Mammary epithelial cell (primary cell): Measurements from ENCODE around the gene F11.

ENCODE experiments used
- CTCF ChIP-seq, 2 donors: IDR thresholded peaks in 1 of 2; conservative IDR thresholded peaks in 1 of 2; 2 replicates each; pipeline ENCODE4 v1.5.1; 2011 to 2012; ENCODE audit warnings: inconsistent platforms in 2 of 2, low read length in 2 of 2, mild to moderate bottlenecking in 2 of 2, control low read depth in 1 of 2, low read depth in 1 of 2; ENCODE audit not compliant: insufficient read depth in 1 of 2; ENCODE audit errors: extremely low read depth in 1 of 2
- EZH2 ChIP-seq: IDR thresholded peaks from 2 replicates; pipeline ENCODE4 v1.6.1; 2012; ENCODE audit warnings: low read length, inconsistent platforms, borderline replicate concordance

GRCh38 chr4:186283311-186283710 is 17.3 kb downstream of the F11 start:
- no peak for TF ChIP-seq CTCF (conservative IDR thresholded peaks at IDR 0.05 in 1 of 2, IDR thresholded peaks at IDR 0.05 in 1 of 2; ENCODE audit: extremely low read depth in 1 of 2, insufficient read depth in 1 of 2, low read depth in 1 of 2, low read length in 2 of 2)
- TF ChIP-seq EZH2, result no peak
